HepG2 (cell line): ENCODE results near the gene SEMA5B.

ENCODE experiments used
- ATM ChIP-seq: fragments of 450-650 bp; IDR thresholded peaks from 2 replicates; pipeline ENCODE4 v1.7.1; 2017; ENCODE audit warnings: mild to moderate bottlenecking, borderline replicate concordance
- SRF ChIP-seq: IDR thresholded peaks from 2 replicates; pipeline ENCODE4 v1.6.1; 2011; ENCODE audit warnings: mild to moderate bottlenecking, low read depth, low read length, moderate library complexity
- TCF7 ChIP-seq: sonication (generic); IDR thresholded peaks from 2 replicates; pipeline ENCODE4 v1.6.1; 2016; ENCODE audit warnings: antibody characterized with exemption, low read depth
- TF ChIP-seq, protein P1 (sequence below): sonication (generic); formaldehyde crosslinking; IDR thresholded peaks from 2 replicates; pipeline ENCODE4 v1.5.0; 2020; ENCODE audit warnings: mild to moderate bottlenecking, missing genetic modification reagents, moderate library complexity

DNA sequence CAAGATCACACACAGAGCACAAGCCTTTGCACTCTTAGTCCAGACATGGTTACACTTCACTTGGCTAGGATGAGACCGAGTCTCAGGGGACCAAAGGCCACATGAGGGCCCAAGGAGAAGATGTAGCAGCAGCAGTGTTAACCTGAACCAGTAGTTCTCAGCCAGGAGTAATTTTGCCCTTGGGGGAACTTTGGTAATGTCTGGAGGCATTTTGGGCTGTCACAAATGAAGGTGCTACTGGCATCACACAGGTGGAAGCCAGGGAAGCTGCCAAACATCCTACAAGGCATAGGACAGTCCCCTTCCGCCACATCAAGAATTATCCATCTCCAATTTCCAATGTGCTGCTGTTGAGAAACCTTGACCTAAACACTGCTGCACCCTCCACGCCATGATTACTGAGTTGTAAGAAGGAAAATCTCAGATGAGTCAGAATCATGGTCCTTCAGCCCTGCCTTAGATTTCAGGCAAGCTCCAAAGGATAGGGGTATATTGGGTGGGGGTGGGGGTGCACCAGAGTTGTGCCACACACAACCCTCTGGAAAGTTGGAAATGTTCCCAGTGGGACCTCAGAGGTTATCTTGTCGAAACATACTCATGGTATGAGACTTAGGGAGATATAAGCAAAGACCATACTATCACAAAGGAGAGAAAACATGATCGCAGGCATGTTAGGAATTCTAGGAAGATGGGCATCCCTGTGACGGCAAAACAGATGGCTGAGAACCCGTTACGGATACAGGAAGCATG is 36.2 kb downstream of the SEMA5B start:
- TF ChIP-seq ATM: no peak
- TF ChIP-seq, protein P1, sequence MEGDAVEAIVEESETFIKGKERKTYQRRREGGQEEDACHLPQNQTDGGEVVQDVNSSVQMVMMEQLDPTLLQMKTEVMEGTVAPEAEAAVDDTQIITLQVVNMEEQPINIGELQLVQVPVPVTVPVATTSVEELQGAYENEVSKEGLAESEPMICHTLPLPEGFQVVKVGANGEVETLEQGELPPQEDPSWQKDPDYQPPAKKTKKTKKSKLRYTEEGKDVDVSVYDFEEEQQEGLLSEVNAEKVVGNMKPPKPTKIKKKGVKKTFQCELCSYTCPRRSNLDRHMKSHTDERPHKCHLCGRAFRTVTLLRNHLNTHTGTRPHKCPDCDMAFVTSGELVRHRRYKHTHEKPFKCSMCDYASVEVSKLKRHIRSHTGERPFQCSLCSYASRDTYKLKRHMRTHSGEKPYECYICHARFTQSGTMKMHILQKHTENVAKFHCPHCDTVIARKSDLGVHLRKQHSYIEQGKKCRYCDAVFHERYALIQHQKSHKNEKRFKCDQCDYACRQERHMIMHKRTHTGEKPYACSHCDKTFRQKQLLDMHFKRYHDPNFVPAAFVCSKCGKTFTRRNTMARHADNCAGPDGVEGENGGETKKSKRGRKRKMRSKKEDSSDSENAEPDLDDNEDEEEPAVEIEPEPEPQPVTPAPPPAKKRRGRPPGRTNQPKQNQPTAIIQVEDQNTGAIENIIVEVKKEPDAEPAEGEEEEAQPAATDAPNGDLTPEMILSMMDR (CRISPR knock-in tag): no peak
- no peak for TF ChIP-seq TCF7
- no peak for TF ChIP-seq SRF
